Thymus (tissue), 11 donors: Measurements from ENCODE around the gene PPP2R5E. TPM values are rescaled to one million over a fixed set of nuclear protein-coding genes. Genes with fewer than 3 reads are reported as not detected.
A peak's percentile ranks its signal among the peaks of the same experiment; 100 is the strongest.
"Not testable (repeated sequence)": the region's sequence is repeated elsewhere in the genome, so short reads cannot be mapped to it uniquely, and the experiment has no call there.

Experiments
- DNase-seq, 9 donors: peaks; one replicate each; pipeline ENCODE4 v3.0.0-alpha.2; 2013; ENCODE audit warnings: low spot score in 9 of 9, low read depth in 6 of 9, missing footprints in 1 of 9
- H3K27ac ChIP-seq, 2 donors: one replicate each; pipeline ENCODE4 v1.5.1; 2013; ENCODE audit warnings: control low read depth in 1 of 2, low read depth in 1 of 2, low read length in 1 of 2, mild to moderate bottlenecking in 1 of 2, moderate library complexity in 1 of 2
- H3K27me3 ChIP-seq, 2 donors: one replicate each; pipeline ENCODE4 v1.5.1; 2013; ENCODE audit warnings: low read length in 1 of 2; ENCODE audit not compliant: control insufficient read depth in 2 of 2, insufficient read depth in 1 of 2
- H3K36me3 ChIP-seq, 2 donors: one replicate each; pipeline ENCODE4 v1.5.1; 2013; ENCODE audit warnings: low read length in 1 of 2, mild to moderate bottlenecking in 1 of 2, moderate library complexity in 1 of 2; ENCODE audit not compliant: control insufficient read depth in 2 of 2, insufficient read depth in 2 of 2
- H3K4me1 ChIP-seq, 2 donors: one replicate each; pipeline ENCODE4 v1.5.1; 2013; ENCODE audit warnings: low read length in 2 of 2; ENCODE audit not compliant: control insufficient read depth in 2 of 2, insufficient read depth in 2 of 2
- H3K4me3 ChIP-seq, 2 donors: one replicate each; pipeline ENCODE4 v1.5.1; 2013; ENCODE audit warnings: low read length in 2 of 2, control low read depth in 1 of 2, mild to moderate bottlenecking in 1 of 2
- H3K9me3 ChIP-seq, 2 donors: one replicate each; pipeline ENCODE4 v1.5.1; 2013; ENCODE audit warnings: low read length in 1 of 2, mild to moderate bottlenecking in 1 of 2; ENCODE audit not compliant: control insufficient read depth in 2 of 2, insufficient read depth in 1 of 2
- whole genome bisulfite sequencing: extraction: QIAGEN DNeasy Blood & Tissue Kit; methylation state at CpG from one replicate; pipeline ENCODE4 v1.1.7; 2013; 5-methylcytosine and 5-hydroxymethylcytosine counted together
- polyA plus RNA-seq: library from polyadenylated mRNA; stranded (reverse); fragments of 200-250 nt; gene quantifications from one replicate; pipeline ENCODE4 v1.2.3, GENCODE V29; 2013
- total RNA-seq: library from RNA; stranded (reverse); fragments of 120-200 nt; gene quantifications from one replicate; pipeline ENCODE4 v1.2.4, GENCODE V29; 2013
- donor health status: healthy.

PPP2R5E gene
- total and polyA plus RNA-seq, 2 donors = 10.4 to 14.6 TPM

GRCh38 chr14:63533474-63533873 is 9.7 kb downstream of the PPP2R5E start:
- 97% methylated on average over 15 of the region's 15 CpGs for WGBS
- no peak overlapping the region for H3K4me3 ChIP-seq
- no peaks in the 10 kb centered on the region for H3K4me1 ChIP-seq
- H3K36me3 ChIP-seq = peaks cover 28 to 29% of the 10 kb centered on the region in 2 donors
- H3K27ac ChIP-seq = no peak overlapping the region
- no peak for DNase-seq
- H3K27me3 ChIP-seq = no peaks in the 10 kb centered on the region
- no peaks in the 10 kb centered on the region for H3K9me3 ChIP-seq

DNA sequence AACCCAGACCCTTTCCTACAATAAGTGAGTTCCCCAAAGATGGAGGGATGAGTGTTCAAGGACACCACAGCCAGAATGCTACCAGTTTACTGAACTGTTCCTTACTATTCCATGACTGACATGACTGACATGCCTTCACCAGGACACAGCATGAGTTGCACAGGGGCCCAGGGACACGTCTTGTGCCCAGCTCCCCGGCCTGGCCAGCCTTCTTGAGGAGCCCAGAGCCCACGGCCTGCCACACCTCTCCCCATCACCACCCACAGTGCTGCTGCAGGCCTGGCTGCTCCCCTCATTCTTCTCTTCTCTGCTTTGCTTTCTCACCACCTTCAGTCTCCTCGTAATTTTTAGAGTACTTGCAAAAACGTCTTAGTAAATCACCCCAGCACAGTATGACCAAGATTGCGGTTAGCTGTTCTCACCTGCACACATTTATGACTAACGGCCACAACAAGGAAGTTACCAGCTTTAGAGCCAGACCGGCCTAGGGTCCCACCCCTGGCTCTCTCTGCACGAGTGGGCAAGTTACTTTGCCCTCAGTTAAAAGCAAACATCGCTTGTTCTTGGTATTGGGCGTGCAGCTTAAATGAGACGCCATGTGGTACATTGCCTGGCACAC is 18.5 kb downstream of the PPP2R5E start:
- Histone ChIP-seq H3K4me3 (no peak overlapping the region), H3K36me3 (peaks cover 6 to 13% of the 10 kb centered on the region in 2 donors), H3K9me3 (no peaks in the 10 kb centered on the region), H3K4me1 (no peaks in the 10 kb centered on the region), H3K27me3 (no peaks in the 10 kb centered on the region), H3K27ac (no peak overlapping the region)
- DNase-seq = no peak
- WGBS = 87% methylated on average over 12 of the region's 12 CpGs

DNA sequence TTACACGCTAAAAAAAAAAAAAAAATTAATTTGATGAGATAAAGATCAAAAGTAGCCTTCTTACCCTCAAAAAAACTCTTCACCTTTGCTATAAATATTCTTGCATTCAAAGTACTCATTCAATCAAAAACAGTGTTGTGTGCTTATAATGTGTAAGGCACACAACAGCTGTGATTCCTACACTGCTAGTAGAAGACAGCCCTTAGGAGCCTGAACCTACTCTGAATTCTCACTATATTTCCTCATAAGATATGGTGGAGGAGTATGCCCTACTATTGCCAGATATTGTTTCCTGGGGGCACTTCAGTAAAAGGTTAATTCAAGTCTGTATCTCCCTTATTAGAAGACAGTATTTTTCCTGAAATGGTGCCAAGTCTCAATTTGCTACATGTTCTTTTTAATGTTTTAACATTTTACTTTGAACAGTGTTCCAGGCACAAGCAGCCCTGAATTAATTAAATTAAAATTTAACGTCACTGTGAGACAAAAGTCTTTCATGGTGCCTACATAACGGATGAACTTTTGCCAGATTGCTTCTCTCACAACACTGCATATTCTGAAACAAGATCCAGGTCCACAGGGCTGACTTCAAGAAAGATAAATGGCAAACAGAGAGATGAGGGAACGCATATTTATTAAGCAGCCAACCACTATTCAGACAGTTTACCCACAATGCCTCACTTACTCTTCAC is 19.3 kb downstream of the PPP2R5E start:
- no peak for DNase-seq
- H3K36me3 ChIP-seq = peaks cover 6 to 10% of the 10 kb centered on the region in 2 donors
- H3K4me1 ChIP-seq = no peaks in the 10 kb centered on the region
- 94% methylated on average over 4 of the region's 4 CpGs for WGBS
- H3K27me3 ChIP-seq = no peaks in the 10 kb centered on the region
- H3K4me3 ChIP-seq = no peak overlapping the region
- H3K9me3 ChIP-seq = no peaks in the 10 kb centered on the region
- H3K27ac ChIP-seq = no peak overlapping the region

DNA sequence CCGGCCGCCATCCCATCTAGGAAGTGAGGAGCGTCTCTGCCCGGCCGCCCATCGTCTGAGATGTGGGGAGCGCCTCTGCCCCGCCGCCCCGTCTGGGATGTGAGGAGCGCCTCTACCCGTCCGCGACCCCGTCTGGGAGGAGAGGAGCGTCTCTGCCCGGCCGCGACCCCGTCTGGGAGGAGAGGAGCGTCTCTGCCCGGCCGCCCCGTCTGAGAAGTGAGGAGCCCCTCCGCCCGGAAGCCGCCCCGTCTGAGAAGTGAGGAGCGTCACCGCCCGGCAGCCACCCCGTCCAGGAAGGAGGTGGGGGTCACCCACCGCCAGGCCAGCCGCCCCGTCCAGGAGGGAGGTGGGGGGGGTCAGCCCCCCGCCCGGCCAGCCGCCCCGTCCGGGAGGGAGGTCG is 20.7 kb downstream of the PPP2R5E start:
- not testable (repeated sequence) for DNase-seq, H3K27ac ChIP-seq, H3K4me3 ChIP-seq, H3K27me3 ChIP-seq, H3K4me1 ChIP-seq, H3K9me3 ChIP-seq
- H3K36me3 ChIP-seq = peaks cover 6 to 10% of the 10 kb centered on the region in 2 donors
- WGBS = 94% methylated on average over 36 of the region's 41 CpGs

GRCh38 chr14:63517354-63517753 is 25.8 kb downstream of the PPP2R5E start:
- Histone ChIP-seq H3K36me3 (peaks cover 0 to 3% of the 10 kb centered on the region in 2 donors), H3K27ac (no peak overlapping the region), H3K4me1 (peaks cover 0 to 3% of the 10 kb centered on the region in 2 donors), H3K4me3 (no peak overlapping the region), H3K27me3 (no peaks in the 10 kb centered on the region), H3K9me3 (no peaks in the 10 kb centered on the region)
- WGBS = over 99% methylated on average over 2 of the region's 2 CpGs
- no peak for DNase-seq

DNA sequence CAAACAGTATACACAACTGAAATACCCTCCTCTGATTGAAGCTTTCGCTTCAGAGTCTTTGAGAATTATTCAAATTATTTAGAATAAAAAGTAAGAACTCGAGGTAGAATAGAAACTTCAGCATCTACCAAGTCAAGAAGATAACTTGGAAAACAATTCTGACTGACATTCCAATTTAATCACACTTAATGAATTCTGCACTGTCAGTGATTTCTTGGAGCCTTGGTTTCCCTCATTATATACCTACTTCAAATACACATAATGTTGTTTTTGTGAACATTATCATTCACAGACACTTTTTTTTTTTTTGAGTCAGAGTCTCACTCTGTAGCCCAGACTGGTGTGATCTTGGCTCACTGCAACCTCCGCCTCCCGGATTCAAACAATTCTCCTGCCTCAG is 27.9 kb downstream of the PPP2R5E start:
- 97% methylated on average over 4 of the region's 4 CpGs for WGBS
- Histone ChIP-seq H3K36me3 (peaks cover under 1% of the 10 kb centered on the region in 2 donors), H3K27me3 (no peaks in the 10 kb centered on the region), H3K27ac (no peak overlapping the region), H3K9me3 (no peaks in the 10 kb centered on the region), H3K4me1 (peaks cover 10 to 14% of the 10 kb centered on the region in 2 donors), H3K4me3 (no peak overlapping the region)
- no peak for DNase-seq

DNA sequence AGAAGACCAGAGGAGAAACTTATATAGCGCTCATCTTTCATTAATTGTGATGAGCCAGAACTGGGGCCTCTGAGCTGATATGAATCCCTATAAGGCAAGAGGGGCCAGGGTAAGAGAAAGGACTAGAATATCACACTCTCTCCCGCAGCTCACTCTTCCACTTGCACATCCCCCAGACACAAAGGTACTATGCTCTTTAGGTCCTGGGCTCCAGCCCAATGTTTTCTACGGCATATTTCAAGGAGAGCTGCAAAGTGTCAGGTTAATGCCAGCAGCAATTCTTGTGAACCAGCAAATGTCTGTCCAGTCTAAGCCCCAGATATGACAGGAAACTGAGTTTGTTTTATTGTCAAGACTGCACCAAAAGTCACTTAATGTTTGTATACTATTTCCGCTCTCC is 29.4 kb downstream of the PPP2R5E start:
- no peak overlapping the region for H3K4me3 ChIP-seq
- no peak for DNase-seq
- 96% methylated on average over 4 of the region's 4 CpGs for WGBS
- H3K4me1 ChIP-seq = peaks cover 13 to 17% of the 10 kb centered on the region in 2 donors
- no peaks in the 10 kb centered on the region for H3K9me3 ChIP-seq
- no peaks in the 10 kb centered on the region for H3K27me3 ChIP-seq
- H3K36me3 ChIP-seq = peaks cover 3% of the 10 kb centered on the region in 2 donors
- no peak overlapping the region for H3K27ac ChIP-seq

- Histone ChIP-seq H3K27me3 (no peaks in the 10 kb centered on the region), H3K4me3 (no peak overlapping the region), H3K9me3 (no peaks in the 10 kb centered on the region), H3K4me1 (peaks cover 17% of the 10 kb centered on the region in 2 donors), H3K27ac (no peak overlapping the region), H3K36me3 (peaks cover 3% of the 10 kb centered on the region in 2 donors)
- DNase-seq = no peak
These were observed 30.3 kb downstream of the PPP2R5E start for GRCh38 chr14:63512861-63513260.

DNA sequence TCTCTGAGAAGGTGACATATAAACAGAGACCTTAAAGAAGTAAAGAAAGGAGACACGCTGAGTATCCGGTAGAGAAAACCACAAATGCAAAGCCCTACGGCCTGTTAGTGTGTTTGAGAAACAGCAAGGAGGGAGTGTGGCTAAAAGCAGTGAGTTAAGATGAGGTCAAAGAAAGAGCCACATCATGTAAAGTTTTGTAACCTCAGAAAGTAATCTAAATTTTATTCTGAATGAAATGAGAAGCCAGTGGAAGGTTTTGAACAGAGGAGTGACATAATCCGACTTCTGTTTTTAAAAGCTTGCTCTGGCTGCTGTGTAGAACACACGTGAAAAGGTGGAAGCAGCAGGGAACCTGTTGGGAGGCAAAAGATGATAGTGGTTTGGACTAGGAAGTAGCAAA is 32.6 kb downstream of the PPP2R5E start:
- DNase-seq = peak in 5 of 9 donors; percentile 27 to 70 (median 43)
- H3K36me3 ChIP-seq = peaks cover 3% of the 10 kb centered on the region in 2 donors
- H3K4me1 ChIP-seq = peaks cover 17% of the 10 kb centered on the region in 2 donors
- H3K9me3 ChIP-seq = no peaks in the 10 kb centered on the region
- no peaks in the 10 kb centered on the region for H3K27me3 ChIP-seq
- H3K27ac ChIP-seq = peak overlapping the region; percentile 36 to 55
- H3K4me3 ChIP-seq = no peak overlapping the region
- 26% methylated on average over 5 of the region's 5 CpGs for WGBS
